HG03469 (cell line): Measurements from ENCODE around the gene PKDCC.
A peak's percentile ranks its signal among the peaks of the same experiment; 100 is the strongest.

Experiments
- ATAC-seq: cut with Tn5 transposase; IDR thresholded peaks from one replicate; pipeline ENCODE4 v1.9.1; 2021; ENCODE audit warnings: mild to moderate bottlenecking, moderate library complexity, moderate number of reproducible peaks; ENCODE audit not compliant: unreplicated experiment

PKDCC gene

GRCh38 chr2:42102591-42103450, 55.0 kb downstream of the PKDCC start:
- no peak for ATAC-seq

GRCh38 chr2:42103829-42104228, 56.0 kb downstream of the PKDCC start:
- no peak for ATAC-seq

GRCh38 chr2:42104621-42105020, 56.8 kb downstream of the PKDCC start:
- no peak for ATAC-seq

GRCh38 chr2:42105330-42106256, 57.8 kb downstream of the PKDCC start:
- ATAC-seq, result peak; percentile 57

- no peak for ATAC-seq
Observed at GRCh38 chr2:42106257-42106816, 58.5 kb downstream of the PKDCC start.

GRCh38 chr2:42107249-42108042, 59.6 kb downstream of the PKDCC start:
- no peak for ATAC-seq
